ENCODE data around the gene FILIP1L.

GRCh38 chr3:99900248-99900647 is 214.1 kb downstream of the FILIP1L start:
- no peak for TF ChIP-seq YY1 (IDR thresholded peaks at IDR 0.05; ENCODE audit: low read depth)
- TF ChIP-seq EGR1 (IDR thresholded peaks at IDR 0.05): no peak
- TF ChIP-seq ZBTB7A (IDR thresholded peaks at IDR 0.05; ENCODE audit: low read depth): no peak
- TF ChIP-seq FOXM1 (IDR thresholded peaks at IDR 0.05; ENCODE audit: borderline replicate concordance, low read depth): no peak
- TF ChIP-seq CEBPB (IDR thresholded peaks at IDR 0.05): no peak
- TF ChIP-seq REST (IDR thresholded peaks at IDR 0.05; ENCODE audit: low read depth): no peak
- no peak for TF ChIP-seq RAD21 (IDR thresholded peaks at IDR 0.05; ENCODE audit: low read depth)
- no peak for TF ChIP-seq EP300 (IDR thresholded peaks at IDR 0.05; ENCODE audit: borderline replicate concordance)
- TF ChIP-seq TCF12 (IDR thresholded peaks at IDR 0.05; ENCODE audit: low read depth): no peak
- TF ChIP-seq TAF1 (IDR thresholded peaks at IDR 0.05; ENCODE audit: low read depth): no peak
